ENCODE data around the gene PSPC1.
"Not testable (repeated sequence)": the region's sequence is repeated elsewhere in the genome, so short reads cannot be mapped to it uniquely, and the experiment has no call there.

Gene PSPC1

GRCh38 chr13:19810151-19810550 lies 27.4 kb upstream of the PSPC1 start:
- no peak for DNase-seq (ENCODE audit: extremely low read depth, low read depth)
- TF ChIP-seq, protein P1, sequence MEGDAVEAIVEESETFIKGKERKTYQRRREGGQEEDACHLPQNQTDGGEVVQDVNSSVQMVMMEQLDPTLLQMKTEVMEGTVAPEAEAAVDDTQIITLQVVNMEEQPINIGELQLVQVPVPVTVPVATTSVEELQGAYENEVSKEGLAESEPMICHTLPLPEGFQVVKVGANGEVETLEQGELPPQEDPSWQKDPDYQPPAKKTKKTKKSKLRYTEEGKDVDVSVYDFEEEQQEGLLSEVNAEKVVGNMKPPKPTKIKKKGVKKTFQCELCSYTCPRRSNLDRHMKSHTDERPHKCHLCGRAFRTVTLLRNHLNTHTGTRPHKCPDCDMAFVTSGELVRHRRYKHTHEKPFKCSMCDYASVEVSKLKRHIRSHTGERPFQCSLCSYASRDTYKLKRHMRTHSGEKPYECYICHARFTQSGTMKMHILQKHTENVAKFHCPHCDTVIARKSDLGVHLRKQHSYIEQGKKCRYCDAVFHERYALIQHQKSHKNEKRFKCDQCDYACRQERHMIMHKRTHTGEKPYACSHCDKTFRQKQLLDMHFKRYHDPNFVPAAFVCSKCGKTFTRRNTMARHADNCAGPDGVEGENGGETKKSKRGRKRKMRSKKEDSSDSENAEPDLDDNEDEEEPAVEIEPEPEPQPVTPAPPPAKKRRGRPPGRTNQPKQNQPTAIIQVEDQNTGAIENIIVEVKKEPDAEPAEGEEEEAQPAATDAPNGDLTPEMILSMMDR (IDR thresholded peaks at IDR 0.05; ENCODE audit: low read depth, low read length): no peak

- TF ChIP-seq, protein P1 (IDR thresholded peaks at IDR 0.05; ENCODE audit: low read depth, low read length): no peak
- DNase-seq (ENCODE audit: extremely low read depth, low read depth): no peak
Measured at GRCh38 chr13:19805765-19806164, 23.0 kb upstream of the PSPC1 start.

DNA sequence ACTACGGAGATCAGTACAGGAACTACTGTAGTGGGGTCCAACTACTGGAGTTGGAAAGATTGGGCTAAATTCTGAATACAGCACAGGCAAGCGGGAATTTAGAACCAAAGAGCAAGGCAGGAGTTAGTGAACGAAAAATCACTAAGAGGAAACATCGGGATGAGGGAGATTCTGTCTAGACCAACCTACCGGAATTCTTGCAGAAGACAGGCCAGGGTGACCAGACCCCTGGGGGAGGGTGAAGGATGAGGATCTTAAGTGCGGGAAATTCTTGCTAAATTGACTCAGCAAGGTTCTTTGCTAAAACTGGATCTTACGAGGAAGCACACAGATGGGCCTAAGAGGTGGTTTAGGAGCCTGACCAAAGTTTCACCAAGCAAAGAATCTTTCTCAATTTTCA lies 13.2 kb upstream of the PSPC1 start:
- TF ChIP-seq, protein P1 (IDR thresholded peaks at IDR 0.05; ENCODE audit: low read depth, low read length): no peak
- DNase-seq (ENCODE audit: extremely low read depth, low read depth): no peak

DNA sequence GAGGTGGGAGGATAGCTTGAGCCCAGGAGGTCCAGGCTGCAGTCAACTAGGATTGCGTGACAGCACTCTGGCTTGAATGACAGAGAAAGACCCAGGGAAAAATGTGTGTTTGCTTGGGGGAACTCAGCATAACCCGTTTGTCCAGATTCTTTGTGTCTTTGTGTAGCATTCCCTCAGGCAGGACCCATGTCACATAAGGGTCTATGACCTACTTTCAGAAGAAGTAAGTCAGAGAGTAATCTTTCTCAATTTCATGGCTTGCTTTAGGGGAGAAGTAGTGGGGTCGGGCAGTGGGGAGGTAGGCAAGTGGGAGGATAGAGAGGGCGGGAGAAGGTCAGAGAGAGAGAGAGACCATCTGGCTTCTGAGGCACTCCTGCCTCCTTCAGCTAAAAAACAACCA lies 11.9 kb upstream of the PSPC1 start:
- no peak for DNase-seq (ENCODE audit: extremely low read depth, low read depth)

GRCh38 chr13:19791953-19792537 lies 9.3 kb upstream of the PSPC1 start:
- DNase-seq (ENCODE audit: extremely low read depth, low read depth): no peak
- TF ChIP-seq, protein P1 (IDR thresholded peaks at IDR 0.05; ENCODE audit: low read depth, low read length): no peak

More for the DNA sequence above, 11.9 kb upstream of the PSPC1 start:
- TF ChIP-seq, protein P1 (IDR thresholded peaks at IDR 0.05; ENCODE audit: low read depth, low read length): no peak

- TF ChIP-seq, protein P1 (IDR thresholded peaks at IDR 0.05; ENCODE audit: low read depth, low read length): no peak
- DNase-seq (ENCODE audit: extremely low read depth, low read depth): peak; percentile 8
Measured at GRCh38 chr13:19782049-19782726, 557 bp downstream of the PSPC1 start.

DNA sequence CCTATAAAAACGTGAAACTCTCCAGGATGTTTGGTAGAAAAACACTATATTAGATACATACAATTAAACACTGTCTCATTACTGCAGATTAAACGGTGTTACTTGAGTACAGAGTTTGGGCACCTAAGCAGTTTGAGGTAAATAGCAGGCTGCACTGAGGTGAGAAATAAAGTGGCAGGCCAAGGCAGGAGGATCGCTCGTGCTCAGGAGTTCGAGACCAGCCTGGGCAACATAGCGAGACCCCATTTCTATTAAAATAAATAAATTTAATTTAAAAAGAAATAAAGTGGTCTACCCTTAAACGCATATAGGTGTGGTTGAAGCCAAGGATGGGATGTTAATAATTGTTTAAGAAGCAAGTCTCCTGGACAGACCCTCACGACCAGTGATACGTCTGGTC lies 1.2 kb downstream of the PSPC1 start:
- TF ChIP-seq, protein P1 (IDR thresholded peaks at IDR 0.05; ENCODE audit: low read depth, low read length): no peak
- no peak for DNase-seq (ENCODE audit: extremely low read depth, low read depth)

- not testable (repeated sequence) for DNase-seq (ENCODE audit: extremely low read depth, low read depth)
Measured at GRCh38 chr13:19780753-19781418, 1.9 kb downstream of the PSPC1 start.
